SKM-1 (cell line): ENCODE results near the gene P3H2.
"Not testable (repeated sequence)": the region's sequence is repeated elsewhere in the genome, so short reads cannot be mapped to it uniquely, and the experiment has no call there.

Source experiments
- DNase-seq: peaks from one replicate; lab custom pipeline; 2025; ENCODE audit not compliant: unreplicated experiment; lab: John Stamatoyannopoulos, UW

Gene P3H2

GRCh38 chr3:190086191-190086590 is 34.5 kb downstream of the P3H2 start:
- no peak for DNase-seq

- no peak for DNase-seq
Observed at GRCh38 chr3:190084983-190085382, 35.7 kb downstream of the P3H2 start.

GRCh38 chr3:190083635-190084034 is 37.1 kb downstream of the P3H2 start:
- DNase-seq = no peak

- DNase-seq = no peak
Observed at GRCh38 chr3:190081389-190081788, 39.3 kb downstream of the P3H2 start.

- not testable (repeated sequence) for DNase-seq
Observed at GRCh38 chr3:190079173-190079572, 41.5 kb downstream of the P3H2 start.

GRCh38 chr3:190077395-190078045 is 43.2 kb downstream of the P3H2 start:
- no peak for DNase-seq

GRCh38 chr3:190076601-190077394 is 43.9 kb downstream of the P3H2 start:
- DNase-seq = no peak

- no peak for DNase-seq
Observed at GRCh38 chr3:190076136-190076535, 44.6 kb downstream of the P3H2 start.

GRCh38 chr3:190074817-190075216 is 45.9 kb downstream of the P3H2 start:
- no peak for DNase-seq

- DNase-seq = no peak
Observed at GRCh38 chr3:190073264-190074008, 47.3 kb downstream of the P3H2 start.

GRCh38 chr3:190072856-190073255 is 47.8 kb downstream of the P3H2 start:
- no peak for DNase-seq

- not testable (repeated sequence) for DNase-seq
Observed at GRCh38 chr3:190071921-190072320, 48.8 kb downstream of the P3H2 start.

- no peak for DNase-seq
Observed at GRCh38 chr3:190070622-190071347, 49.9 kb downstream of the P3H2 start.

GRCh38 chr3:190065204-190065603 is 55.5 kb downstream of the P3H2 start:
- DNase-seq = no peak

- DNase-seq = no peak
Observed at GRCh38 chr3:190064659-190065058, 56.0 kb downstream of the P3H2 start.

- no peak for DNase-seq
Observed at GRCh38 chr3:190064112-190064511, 56.6 kb downstream of the P3H2 start.

- no peak for DNase-seq
Observed at GRCh38 chr3:190063490-190063889, 57.2 kb downstream of the P3H2 start.

- DNase-seq = no peak
Observed at GRCh38 chr3:190060192-190060775, 60.4 kb downstream of the P3H2 start.

- no peak for DNase-seq
Observed at GRCh38 chr3:190059242-190059590, 61.5 kb downstream of the P3H2 start.

- no peak for DNase-seq
Observed at GRCh38 chr3:190058521-190059241, 62.0 kb downstream of the P3H2 start.
